BLaER1 treated with 17β-estradiol and CSF1 and Interleukin-3, amounts not matched to agents 10 nM and 100 nM (cell line): ENCODE measurements around the gene PRPF31.

Experiments
- H3K27ac ChIP-seq, 11 experiments: shearing (Covaris generic); formaldehyde crosslinking; 2 replicates each; pipeline ENCODE4 v1.8.1; 2022
- H3K27me3 ChIP-seq, 11 experiments: shearing (Covaris generic); formaldehyde crosslinking; 2 replicates each; pipeline ENCODE4 v1.8.1; 2022
- H3K36me3 ChIP-seq, 11 experiments: shearing (Covaris generic); formaldehyde crosslinking; 2 replicates each; pipeline ENCODE4 v1.8.1; 2022
- H3K4me1 ChIP-seq, 10 experiments: shearing (Covaris generic); formaldehyde crosslinking; 2 replicates each; pipeline ENCODE4 v1.8.1; 2022
- H3K4me2 ChIP-seq, 11 experiments: shearing (Covaris generic); formaldehyde crosslinking; 2 replicates each; pipeline ENCODE4 v1.8.1; 2022
- H3K4me3 ChIP-seq, 10 experiments: shearing (Covaris generic); formaldehyde crosslinking; 2 replicates each; pipeline ENCODE4 v1.8.1; 2022
- H3K9ac ChIP-seq, 11 experiments: shearing (Covaris generic); formaldehyde crosslinking; 2 replicates each; pipeline ENCODE4 v1.8.1; 2022
- H3K9me3 ChIP-seq, 11 experiments: shearing (Covaris generic); formaldehyde crosslinking; replicated peaks in 1 of 11; 2 replicates each; pipeline ENCODE4 v1.8.1; 2022
- H4K20me1 ChIP-seq, 11 experiments: shearing (Covaris generic); formaldehyde crosslinking; 2 replicates each; pipeline ENCODE4 v1.8.1; 2022
- Cebpa-rat ChIP-seq, 11 experiments: shearing (Covaris generic); IDR thresholded peaks; 2 replicates each; pipeline ENCODE4 v1.8.1; 2022

Gene PRPF31

DNA sequence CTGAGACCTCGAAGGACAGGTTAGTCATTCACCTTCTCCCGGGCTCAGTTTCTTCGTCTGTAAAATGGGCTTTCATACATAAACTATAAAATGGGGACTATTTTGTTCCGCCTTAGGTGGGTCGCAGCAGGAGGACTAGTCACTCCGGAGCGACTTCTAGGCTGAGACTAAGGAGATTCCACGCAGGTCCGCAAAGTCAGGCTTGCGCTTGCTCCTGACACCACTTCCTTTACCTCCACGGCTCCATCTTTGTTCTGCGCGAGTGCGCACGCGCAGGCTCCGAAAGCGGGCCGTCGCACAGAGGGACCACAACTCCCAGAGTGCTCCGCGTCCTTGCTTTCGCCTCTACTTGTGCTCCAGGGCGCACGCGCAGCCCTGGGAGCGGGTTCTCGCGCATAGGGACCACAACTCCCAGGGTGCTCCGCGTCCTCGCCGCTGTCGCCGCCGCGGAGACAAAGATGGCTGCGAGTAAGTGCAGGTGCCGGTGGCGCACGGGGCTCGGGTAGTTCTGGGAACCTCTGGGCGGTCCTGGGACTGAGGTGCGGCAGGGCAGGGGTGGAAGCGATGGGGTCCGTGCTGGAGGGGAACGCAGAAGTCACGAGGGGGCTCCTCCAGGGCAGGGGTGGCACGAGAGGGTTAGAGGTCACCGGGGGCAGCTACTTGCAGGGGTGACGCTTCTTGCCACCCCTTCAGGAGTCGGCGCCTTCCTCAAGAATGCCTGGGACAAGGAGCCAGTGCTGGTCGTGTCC, 13.0 kb upstream of the PRPF31 start, which contains the start of gene NDUFA3:
NDUFA3 (plus strand) TSS at position 435 of the 749 bp plus-strand sequence; CDS start at position 459, 24 bp downstream.
- H3K9ac ChIP-seq: peak within 1 kb of the TSS; percentile 78 to 89 (median 85)
- peaks cover 34 to 75% (median 47%) of the 10 kb centered on the region in 10 experiments for H3K4me1 ChIP-seq
- peaks cover 23 to 35% (median 26%) of the 10 kb centered on the region in 11 experiments for H3K36me3 ChIP-seq
- peak within 1 kb of the TSS; percentile 89 to 99 (median 96) for H3K4me2 ChIP-seq
- H3K27ac ChIP-seq: peak within 1 kb of the TSS; percentile 63 to 90 (median 74); a peak in 21 of 22 replicates
- peak within 1 kb of the TSS; percentile 84 to 99 (median 96) for H3K4me3 ChIP-seq
- TF ChIP-seq Cebpa-rat (IDR thresholded peaks at IDR 0.05): no peak
- no peaks in the 10 kb centered on the region for H3K9me3 ChIP-seq
- peaks cover 0 to 25% (median 11%) of the 10 kb centered on the region in 11 experiments; a peak in 12 of 22 replicates for H4K20me1 ChIP-seq
- peaks cover 3 to 18% (median 11%) of the 10 kb centered on the region in 11 experiments for H3K27me3 ChIP-seq

DNA sequence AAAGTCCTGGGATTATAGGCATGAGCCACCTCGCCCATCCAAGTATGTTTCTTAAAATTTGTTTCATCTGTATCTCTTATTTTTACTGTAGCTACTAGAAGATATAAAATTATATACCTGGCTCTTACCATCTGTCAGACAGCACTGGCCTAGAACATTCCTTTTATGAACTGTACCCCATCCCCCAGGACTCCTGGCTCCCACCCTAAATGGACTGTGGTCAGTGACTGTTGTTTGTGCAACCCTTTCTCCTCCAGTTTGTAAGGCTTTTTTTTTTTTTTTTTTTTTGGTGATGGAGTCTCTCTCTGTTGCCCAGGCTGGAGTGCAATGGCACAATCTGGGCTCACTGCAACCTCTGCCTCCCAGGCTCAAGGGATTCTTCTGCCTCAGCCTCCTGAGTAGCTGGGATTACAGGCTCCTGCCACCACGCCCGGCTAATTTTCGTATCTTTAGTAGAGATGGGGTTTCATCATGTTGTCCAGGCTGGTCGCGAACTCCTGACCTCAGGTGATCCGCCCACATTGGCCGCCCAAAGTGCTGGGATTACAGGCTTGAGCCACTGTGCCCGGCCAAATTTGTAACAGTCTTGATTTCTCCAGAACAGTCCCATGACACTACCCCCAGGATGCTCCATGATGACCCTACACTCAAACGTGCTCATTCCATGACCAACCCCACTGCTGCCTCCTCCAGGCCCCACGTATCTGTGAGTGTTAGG, 10.4 kb upstream of the PRPF31 start:
- TF ChIP-seq Cebpa-rat (IDR thresholded peaks at IDR 0.05): no peak
- Histone ChIP-seq H3K4me1 (peaks cover 31 to 50% (median 36%) of the 10 kb centered on the region in 10 experiments), H3K27me3 (no peaks in the 10 kb centered on the region), H3K9me3 (no peaks in the 10 kb centered on the region), H4K20me1 (peaks cover 0 to 51% (median 31%) of the 10 kb centered on the region in 11 experiments; a peak in 17 of 22 replicates), H3K4me3 (no peak overlapping the region), H3K4me2 (no peak overlapping the region), H3K36me3 (peaks cover 48 to 61% (median 51%) of the 10 kb centered on the region in 11 experiments), H3K9ac (no peak overlapping the region), H3K27ac (no peak overlapping the region)

DNA sequence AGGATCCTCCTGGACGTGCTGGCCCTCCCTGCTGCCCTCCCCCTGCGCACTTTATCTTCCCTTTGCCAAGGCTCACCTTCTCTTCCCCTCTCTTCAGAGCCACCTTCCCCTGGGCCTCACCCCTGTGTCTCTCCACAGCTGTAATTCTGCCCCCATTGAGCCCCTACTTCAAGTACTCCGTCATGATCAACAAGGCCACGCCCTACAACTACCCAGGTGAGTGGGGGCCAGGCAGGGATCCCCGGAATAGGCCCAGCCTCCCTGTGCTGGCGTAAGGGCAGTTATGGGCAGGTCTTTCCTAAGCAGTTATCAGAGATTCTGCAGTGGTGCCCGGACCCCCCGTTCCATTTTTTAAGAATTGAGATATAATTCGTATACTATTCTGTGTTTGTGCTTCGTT, 9.8 kb upstream of the PRPF31 start:
- TF ChIP-seq Cebpa-rat (IDR thresholded peaks at IDR 0.05): no peak
- Histone ChIP-seq H3K4me2 (no peak overlapping the region), H3K9ac (no peak overlapping the region), H3K27me3 (no peaks in the 10 kb centered on the region), H3K36me3 (peaks cover 55 to 67% (median 58%) of the 10 kb centered on the region in 11 experiments), H4K20me1 (peaks cover 0 to 57% (median 33%) of the 10 kb centered on the region in 11 experiments; a peak in 17 of 22 replicates), H3K27ac (no peak overlapping the region), H3K4me1 (peaks cover 25 to 44% (median 31%) of the 10 kb centered on the region in 10 experiments), H3K9me3 (no peaks in the 10 kb centered on the region), H3K4me3 (no peak overlapping the region)

DNA sequence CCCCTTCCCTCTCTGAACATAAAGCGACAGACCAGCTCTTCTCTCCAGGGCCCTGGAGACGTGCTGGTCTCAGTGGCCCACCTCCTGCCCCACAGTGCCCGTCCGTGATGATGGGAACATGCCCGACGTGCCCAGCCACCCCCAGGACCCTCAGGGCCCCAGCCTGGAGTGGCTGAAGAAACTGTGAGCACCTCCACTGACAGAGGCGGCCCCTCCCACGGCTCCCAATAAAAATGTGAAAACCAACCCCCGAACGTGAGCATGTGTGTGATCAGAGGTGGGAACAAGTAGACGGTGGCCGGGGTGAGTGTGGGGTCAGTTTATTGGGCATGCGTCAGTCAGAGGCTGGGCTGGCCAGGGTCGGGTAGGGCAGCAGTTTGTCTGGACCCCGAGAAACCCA, 8.8 kb upstream of the PRPF31 start:
- Histone ChIP-seq H3K4me3 (no peak overlapping the region), H3K9me3 (no peaks in the 10 kb centered on the region), H3K4me1 (peaks cover 16 to 35% (median 21%) of the 10 kb centered on the region in 10 experiments), H3K27ac (no peak overlapping the region), H3K36me3 (peaks cover 61 to 76% (median 66%) of the 10 kb centered on the region in 11 experiments), H4K20me1 (peaks cover 0 to 66% (median 37%) of the 10 kb centered on the region in 11 experiments; a peak in 17 of 22 replicates), H3K27me3 (no peaks in the 10 kb centered on the region), H3K9ac (no peak overlapping the region), H3K4me2 (no peak overlapping the region)
- no peak for TF ChIP-seq Cebpa-rat (IDR thresholded peaks at IDR 0.05)

DNA sequence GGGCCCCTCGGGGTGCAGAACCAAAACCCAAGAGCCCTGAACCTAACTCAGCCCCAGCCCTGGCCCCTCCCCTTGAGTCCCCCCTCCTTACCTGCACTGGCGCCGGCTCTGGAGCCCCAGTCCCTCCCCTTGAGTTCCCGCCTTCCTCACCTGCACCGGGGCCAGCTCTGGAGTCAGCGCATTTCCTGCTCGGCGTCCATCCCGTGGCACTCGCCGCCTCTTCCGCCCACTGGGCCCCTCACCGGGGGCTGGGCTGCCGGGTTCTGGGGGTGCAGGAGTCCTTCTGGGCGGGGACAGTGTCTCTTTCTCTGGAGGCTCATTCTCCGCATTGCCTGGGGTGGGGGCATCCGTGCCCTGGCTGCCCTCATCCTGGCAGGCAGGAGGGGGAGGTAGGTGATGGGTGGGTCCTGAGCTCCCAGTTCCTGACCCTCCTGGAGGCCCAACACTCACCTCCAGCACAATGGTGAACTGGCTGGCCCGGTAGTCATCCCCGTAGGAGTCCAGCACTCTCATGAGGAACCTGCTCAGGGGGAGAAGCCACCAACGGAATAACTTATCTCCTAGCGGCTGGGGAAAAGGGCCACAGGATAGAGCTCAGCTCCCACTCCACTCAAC, 7.6 kb upstream of the PRPF31 start:
- Histone ChIP-seq H3K9ac (no peak overlapping the region; a peak in 1 of 22 replicates), H3K4me1 (peaks cover 9 to 28% (median 15%) of the 10 kb centered on the region in 10 experiments; a peak in 19 of 20 replicates), H4K20me1 (peaks cover 0 to 73% (median 42%) of the 10 kb centered on the region in 11 experiments; a peak in 17 of 22 replicates), H3K4me3 (no peak overlapping the region), H3K27ac (no peak overlapping the region), H3K27me3 (no peaks in the 10 kb centered on the region), H3K36me3 (peaks cover 71 to 89% (median 78%) of the 10 kb centered on the region in 11 experiments), H3K4me2 (no peak overlapping the region), H3K9me3 (no peaks in the 10 kb centered on the region)
- no peak for TF ChIP-seq Cebpa-rat (IDR thresholded peaks at IDR 0.05)

DNA sequence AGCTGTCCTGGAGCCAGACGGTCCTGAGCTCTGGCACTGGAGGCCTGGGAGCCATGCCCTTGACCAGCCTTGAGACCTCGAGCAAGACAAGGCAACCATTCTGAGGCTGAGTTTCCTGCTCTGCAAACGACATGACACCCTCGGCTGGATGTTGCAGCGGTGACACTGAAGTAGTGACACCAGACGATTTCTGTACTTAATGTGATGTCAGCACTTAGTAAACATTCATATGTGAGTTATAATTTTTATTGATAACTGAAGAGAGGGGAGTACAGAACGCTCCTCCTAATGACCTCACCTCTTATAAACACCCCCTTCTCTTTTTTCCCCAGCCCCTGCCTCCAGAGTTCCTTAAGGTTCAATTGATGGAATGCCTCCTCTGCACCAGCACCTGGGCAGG, 7.1 kb upstream of the PRPF31 start:
- Histone ChIP-seq H3K9ac (no peak overlapping the region; a peak in 1 of 22 replicates), H3K27me3 (no peaks in the 10 kb centered on the region), H3K27ac (no peak overlapping the region), H3K36me3 (peaks cover 71 to 94% (median 83%) of the 10 kb centered on the region in 11 experiments), H3K9me3 (no peaks in the 10 kb centered on the region), H3K4me1 (peaks cover 6 to 30% (median 12%) of the 10 kb centered on the region in 10 experiments; a peak in 19 of 20 replicates), H3K4me2 (no peak overlapping the region), H4K20me1 (peaks cover 0 to 73% (median 42%) of the 10 kb centered on the region in 11 experiments; a peak in 17 of 22 replicates), H3K4me3 (no peak overlapping the region)
- no peak for TF ChIP-seq Cebpa-rat (IDR thresholded peaks at IDR 0.05)

DNA sequence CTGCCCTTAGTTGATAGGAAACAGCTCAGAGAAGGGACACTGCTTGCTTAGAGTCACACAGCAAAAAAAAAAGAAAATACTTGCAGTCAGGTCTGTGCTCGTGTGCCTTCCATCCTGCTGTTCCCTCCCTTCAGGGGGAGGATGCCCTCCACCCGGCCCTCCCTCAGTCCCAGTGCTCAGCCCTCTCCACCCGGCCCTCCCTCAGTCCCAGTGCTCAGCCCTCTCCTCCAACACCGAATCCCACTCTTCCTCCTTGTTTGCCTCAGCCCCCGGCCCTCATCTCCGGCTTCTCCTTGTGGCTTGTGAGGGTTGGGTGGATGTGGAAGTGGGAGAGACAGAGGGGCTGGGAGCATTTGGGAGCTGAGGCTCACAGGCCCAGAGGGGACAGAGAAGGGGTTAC, 5.9 kb upstream of the PRPF31 start:
- Histone ChIP-seq H3K9ac (0 out of 22 replicates have a peak overlapping the region, but pooled peaks of 3 of the 11 experiments have one; percentile 19 to 41 (median 34)), H4K20me1 (peaks cover 0 to 79% (median 48%) of the 10 kb centered on the region in 11 experiments; a peak in 17 of 22 replicates), H3K27ac (no peak overlapping the region), H3K4me1 (peaks cover 8 to 26% (median 12%) of the 10 kb centered on the region in 10 experiments), H3K9me3 (no peaks in the 10 kb centered on the region), H3K4me2 (no peak overlapping the region), H3K27me3 (no peaks in the 10 kb centered on the region), H3K36me3 (peaks cover 71 to 93% (median 88%) of the 10 kb centered on the region in 11 experiments), H3K4me3 (no peak overlapping the region)
- TF ChIP-seq Cebpa-rat (IDR thresholded peaks at IDR 0.05): no peak

DNA sequence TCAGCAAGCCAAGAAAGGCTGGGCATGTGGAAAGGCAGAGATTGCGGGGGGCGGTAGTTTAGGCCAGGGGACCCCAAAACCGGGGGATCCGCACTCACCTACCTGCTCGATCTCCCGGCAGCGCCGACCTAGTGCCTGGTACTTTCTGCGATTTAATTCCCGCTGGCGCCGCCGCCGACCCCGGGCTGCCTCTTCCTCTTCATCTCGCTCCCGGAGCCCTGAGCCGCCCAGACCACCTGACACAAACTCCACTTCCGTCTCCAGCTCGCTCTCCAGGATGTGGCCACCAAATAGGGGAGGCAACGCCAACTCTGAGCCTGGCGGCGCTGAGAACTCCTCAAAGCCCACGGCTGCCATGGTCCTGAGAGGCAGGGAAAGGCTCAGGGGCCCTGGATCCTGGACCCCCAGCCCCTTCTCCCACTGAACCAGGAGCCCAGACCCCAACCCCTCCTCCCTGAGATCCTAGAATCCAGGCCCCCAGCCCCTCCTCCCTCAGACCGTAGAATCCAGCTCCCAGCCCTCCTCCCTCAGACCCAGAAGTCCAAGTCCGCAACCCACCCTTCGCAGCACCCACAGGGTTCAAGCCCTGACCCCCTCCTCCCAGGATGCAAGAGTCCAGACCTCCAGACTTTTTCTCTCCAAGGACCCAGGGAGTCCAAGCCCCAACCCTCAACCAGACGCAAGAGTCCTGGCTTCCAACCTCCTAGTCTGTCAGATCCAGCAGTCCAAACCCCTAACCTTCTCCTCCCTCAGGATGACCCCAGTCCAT, 1.0 kb upstream of the PRPF31 start:
- peaks cover 20 to 30% (median 24%) of the 10 kb centered on the region in 10 experiments for H3K4me1 ChIP-seq

More for the DNA sequence above, 1.0 kb upstream of the PRPF31 start:
- H3K27ac ChIP-seq: peak overlapping the region; percentile 59 to 93 (median 91)
- no peaks in the 10 kb centered on the region for H3K27me3 ChIP-seq
- TF ChIP-seq Cebpa-rat (IDR thresholded peaks at IDR 0.05): no peak
- H3K36me3 ChIP-seq: peaks cover 41 to 68% (median 61%) of the 10 kb centered on the region in 11 experiments
- no peaks in the 10 kb centered on the region for H3K9me3 ChIP-seq
- H3K4me2 ChIP-seq: peak overlapping the region; percentile 89 to 98 (median 95)
- peak overlapping the region; percentile 84 to 95 (median 90) for H3K9ac ChIP-seq
- H3K4me3 ChIP-seq: peak overlapping the region; percentile 74 to 93 (median 87)
- H4K20me1 ChIP-seq: peaks cover 0 to 72% (median 38%) of the 10 kb centered on the region in 11 experiments; a peak in 15 of 22 replicates
